ENCODE results near the gene HES1. TPM values are rescaled to one million over a fixed set of nuclear protein-coding genes. Genes with fewer than 3 reads are reported as not detected.

The HES1 gene
- total and polyA plus RNA-seq, 9 of the 15 experiments (the other 6 are each of a cell fraction or from before 2014, with no cell fraction given) = 3.4 to 37.0 (median 19.3) TPM

- peak; percentile 95 for TF ChIP-seq HMGN3 (IDR thresholded peaks at IDR 0.05; ENCODE audit: borderline replicate concordance, extremely low read depth, insufficient read length, low read depth, low read length)
- TF ChIP-seq DMBX1 (CRISPR knock-in tag; IDR thresholded peaks at IDR 0.05; ENCODE audit: borderline replicate concordance) = peak; percentile 34; the same call in 1 of the 2 replicates
- TF ChIP-seq MCM3 (IDR thresholded peaks at IDR 0.05) = no peak
- no peak for TF ChIP-seq ZNF12 (CRISPR knock-in tag; IDR thresholded peaks at IDR 0.05)
- TF ChIP-seq ZBTB34 (CRISPR knock-in tag; IDR thresholded peaks at IDR 0.05) = no peak
- TF ChIP-seq ZNF408 (CRISPR knock-in tag; IDR thresholded peaks at IDR 0.05; ENCODE audit: low read depth) = no peak
- TF ChIP-seq ZNF143 (CRISPR knock-in tag; IDR thresholded peaks at IDR 0.05) = no peak
- TF ChIP-seq USF2 (CRISPR knock-in tag; IDR thresholded peaks at IDR 0.05) = peak; percentile 40; the same call in 1 of the 2 replicates
- peak; percentile 12; the same call in 1 of the 2 replicates for TF ChIP-seq EP300 (IDR thresholded peaks at IDR 0.05; ENCODE audit: low read length)
- TF ChIP-seq POLR2AphosphoS2 (IDR thresholded peaks at IDR 0.05; ENCODE audit: low read length) = no peak
- TF ChIP-seq CBFA2T2 (conservative IDR thresholded peaks at IDR 0.05) = no peak
- no peak for TF ChIP-seq ZNF232 (CRISPR knock-in tag; IDR thresholded peaks at IDR 0.05)
- TF ChIP-seq CHD2 (IDR thresholded peaks at IDR 0.05; ENCODE audit: low read depth, low read length) = no peak
- TF ChIP-seq TEAD2 (tag; IDR thresholded peaks at IDR 0.05) = no peak
- no peak for TF ChIP-seq ZNF347 (CRISPR knock-in tag; IDR thresholded peaks at IDR 0.05; ENCODE audit: low read depth)
- TF ChIP-seq ARID4B (CRISPR knock-in tag; IDR thresholded peaks at IDR 0.05) = no peak
- TF ChIP-seq HLTF (IDR thresholded peaks at IDR 0.05) = no peak
- no peak for TF ChIP-seq AFF1 (IDR thresholded peaks at IDR 0.05; ENCODE audit: low read depth in 1 of 2, partially characterized antibody in 2 of 2)
- TF ChIP-seq HDAC2 (IDR thresholded peaks at IDR 0.05) = no peak
Observed at GRCh38 chr3:194134231-194134756, 1.7 kb upstream of the HES1 start (continued).
